ENCODE data around the gene ZC3H10. TPM values are rescaled to one million over a fixed set of nuclear protein-coding genes. Genes with fewer than 3 reads are reported as not detected.

Gene ZC3H10
- total RNA-seq, 1 donor from 2014 or later, result 8.0 TPM

DNA sequence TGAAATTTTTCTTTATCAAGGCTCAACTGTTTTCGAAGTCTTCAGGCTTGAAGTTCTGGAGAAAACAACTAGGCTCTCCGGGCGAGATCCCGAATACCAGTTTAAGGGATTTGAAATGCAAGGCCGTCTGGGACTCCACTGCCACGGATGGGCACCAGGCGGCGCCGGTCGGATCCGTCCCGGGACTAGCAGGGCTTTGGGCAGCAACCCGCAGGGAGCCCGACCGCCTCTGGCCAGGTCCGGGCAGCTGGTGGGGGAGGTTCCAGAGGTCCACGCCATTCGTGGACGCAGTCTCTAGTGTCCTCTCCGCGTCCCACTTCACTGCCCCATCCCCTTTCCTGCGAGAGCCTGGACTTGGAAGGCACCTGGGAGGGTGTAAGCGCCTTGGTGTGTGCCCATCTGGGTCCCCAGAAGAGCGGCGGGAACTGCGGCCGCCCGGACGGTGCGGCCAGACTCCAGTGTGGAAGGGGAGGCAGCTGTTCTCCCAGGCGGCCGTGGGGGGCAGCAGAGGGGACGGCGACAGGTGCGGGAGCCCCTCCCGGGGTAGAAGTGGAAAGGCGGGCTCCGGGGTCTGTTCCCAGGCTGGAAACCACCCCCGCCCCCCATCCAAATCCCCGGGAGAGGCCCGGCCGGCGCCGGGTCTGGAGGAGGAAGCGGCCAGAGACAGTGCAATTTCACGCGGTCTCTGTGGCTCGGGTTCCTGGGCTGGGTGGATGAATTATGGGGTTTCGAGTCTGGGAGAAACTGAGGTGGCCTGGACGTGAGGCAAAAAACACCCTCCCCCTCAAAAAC lies 38.9 kb upstream of the ZC3H10 start:
- peaks cover 3% of the 10 kb centered on the region for H3K27me3 Mint-ChIP-seq (ENCODE audit: low read depth)
- peak overlapping the region; percentile 70 for H3K27ac Mint-ChIP-seq (ENCODE audit: unreplicated experiment)
- peaks cover 11% of the 10 kb centered on the region for H3K4me1 Mint-ChIP-seq (ENCODE audit: low read depth)
- DNase-seq (ENCODE audit: low spot score), result peak; percentile 96
- peak overlapping the region; percentile 77 for H3K4me3 Mint-ChIP-seq (ENCODE audit: unreplicated experiment)
- TF ChIP-seq, protein P1, sequence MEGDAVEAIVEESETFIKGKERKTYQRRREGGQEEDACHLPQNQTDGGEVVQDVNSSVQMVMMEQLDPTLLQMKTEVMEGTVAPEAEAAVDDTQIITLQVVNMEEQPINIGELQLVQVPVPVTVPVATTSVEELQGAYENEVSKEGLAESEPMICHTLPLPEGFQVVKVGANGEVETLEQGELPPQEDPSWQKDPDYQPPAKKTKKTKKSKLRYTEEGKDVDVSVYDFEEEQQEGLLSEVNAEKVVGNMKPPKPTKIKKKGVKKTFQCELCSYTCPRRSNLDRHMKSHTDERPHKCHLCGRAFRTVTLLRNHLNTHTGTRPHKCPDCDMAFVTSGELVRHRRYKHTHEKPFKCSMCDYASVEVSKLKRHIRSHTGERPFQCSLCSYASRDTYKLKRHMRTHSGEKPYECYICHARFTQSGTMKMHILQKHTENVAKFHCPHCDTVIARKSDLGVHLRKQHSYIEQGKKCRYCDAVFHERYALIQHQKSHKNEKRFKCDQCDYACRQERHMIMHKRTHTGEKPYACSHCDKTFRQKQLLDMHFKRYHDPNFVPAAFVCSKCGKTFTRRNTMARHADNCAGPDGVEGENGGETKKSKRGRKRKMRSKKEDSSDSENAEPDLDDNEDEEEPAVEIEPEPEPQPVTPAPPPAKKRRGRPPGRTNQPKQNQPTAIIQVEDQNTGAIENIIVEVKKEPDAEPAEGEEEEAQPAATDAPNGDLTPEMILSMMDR (IDR thresholded peaks at IDR 0.05), result peak; percentile 84
- H3K36me3 Mint-ChIP-seq (ENCODE audit: low read depth), result no peaks in the 10 kb centered on the region
- no peaks in the 10 kb centered on the region for H3K9me3 Mint-ChIP-seq (ENCODE audit: low read depth)

DNA sequence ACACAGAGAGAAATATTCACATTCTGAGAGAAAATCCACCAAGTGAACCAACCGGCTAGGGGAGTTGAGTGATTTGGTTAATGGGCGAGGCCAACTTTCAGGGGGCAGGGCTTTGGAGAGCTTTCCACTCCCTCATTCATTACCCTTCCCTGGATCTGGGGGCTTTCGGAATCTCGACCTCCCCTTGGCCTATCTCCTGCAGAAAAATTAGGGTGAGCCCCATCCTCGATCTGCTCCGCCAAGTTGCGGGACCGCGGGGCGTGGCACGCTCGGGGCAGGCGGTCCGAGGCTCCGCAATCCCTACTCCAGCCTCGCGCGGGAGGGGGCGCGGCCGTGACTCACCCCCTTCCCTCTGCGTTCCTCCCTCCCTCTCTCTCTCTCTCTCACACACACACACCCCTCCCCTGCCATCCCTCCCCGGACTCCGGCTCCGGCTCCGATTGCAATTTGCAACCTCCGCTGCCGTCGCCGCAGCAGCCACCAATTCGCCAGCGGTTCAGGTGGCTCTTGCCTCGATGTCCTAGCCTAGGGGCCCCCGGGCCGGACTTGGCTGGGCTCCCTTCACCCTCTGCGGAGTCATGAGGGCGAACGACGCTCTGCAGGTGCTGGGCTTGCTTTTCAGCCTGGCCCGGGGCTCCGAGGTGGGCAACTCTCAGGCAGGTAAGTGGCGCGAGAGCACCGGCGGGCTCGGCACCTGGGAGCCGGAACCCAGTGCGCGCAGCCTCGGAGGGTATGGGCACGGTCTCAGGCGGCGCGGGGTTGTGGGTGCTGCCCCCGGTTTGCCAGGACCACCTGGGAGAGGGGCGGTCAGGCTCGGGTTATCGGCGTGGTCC lies 38.1 kb upstream of the ZC3H10 start, which contains the start of gene ERBB3:
Gene ERBB3, plus strand, starts transcription at position 443 of the 833 bp plus-strand sequence. Its CDS starts 136 bp downstream, at position 579.
- peaks cover 3% of the 10 kb centered on the region for H3K27me3 Mint-ChIP-seq (ENCODE audit: low read depth)
- TF ChIP-seq, protein P1 (IDR thresholded peaks at IDR 0.05), result no peak

DNA sequence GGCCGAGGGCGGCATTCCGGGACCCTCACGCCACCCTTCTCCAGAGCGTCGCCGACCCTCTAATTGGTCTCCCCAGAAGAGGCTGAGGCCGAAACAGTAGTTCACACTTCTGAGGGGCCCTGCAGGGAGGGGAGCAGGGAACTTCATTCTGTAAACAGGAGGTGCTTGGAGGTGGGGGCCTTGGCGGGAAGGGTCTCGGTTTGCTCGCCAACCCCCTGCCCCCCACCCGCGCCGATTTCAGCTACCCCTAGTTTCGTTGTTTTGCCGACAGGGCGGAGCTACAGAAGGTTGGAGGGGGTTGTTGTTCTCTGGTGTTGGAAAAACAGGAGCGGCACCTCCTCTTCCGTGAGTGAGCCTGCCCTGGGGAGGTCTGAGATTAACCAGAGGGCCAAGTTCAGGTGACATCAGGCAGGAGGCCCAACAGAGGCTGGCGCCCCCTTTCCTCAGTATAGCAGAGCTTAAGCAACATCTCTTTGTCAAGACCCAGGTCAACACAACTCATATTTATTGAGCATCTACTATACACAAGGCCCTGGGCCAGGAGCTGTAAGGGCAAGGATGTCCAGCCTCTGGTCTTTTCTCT lies 37.4 kb upstream of the ZC3H10 start:
- no peak for DNase-seq (ENCODE audit: low spot score)
- H3K27ac Mint-ChIP-seq (ENCODE audit: unreplicated experiment), result no peak overlapping the region
- H3K9me3 Mint-ChIP-seq (ENCODE audit: low read depth), result no peaks in the 10 kb centered on the region
- peaks cover 3% of the 10 kb centered on the region for H3K27me3 Mint-ChIP-seq (ENCODE audit: low read depth)
- H3K4me1 Mint-ChIP-seq (ENCODE audit: low read depth), result peaks cover 11% of the 10 kb centered on the region
- TF ChIP-seq, protein P1 (IDR thresholded peaks at IDR 0.05), result no peak
- H3K36me3 Mint-ChIP-seq (ENCODE audit: low read depth), result no peaks in the 10 kb centered on the region
- H3K4me3 Mint-ChIP-seq (ENCODE audit: unreplicated experiment), result peak overlapping the region; percentile 33

More for the DNA sequence above, 38.1 kb upstream of the ZC3H10 start, which contains the start of gene ERBB3:
- Mint-ChIP-seq H3K4me3 (ENCODE audit: unreplicated experiment) (peak within 1 kb of the TSS; percentile 77), H3K27ac (ENCODE audit: unreplicated experiment) (peak within 1 kb of the TSS; percentile 70), H3K36me3 (ENCODE audit: low read depth) (no peaks in the 10 kb centered on the region), H3K9me3 (ENCODE audit: low read depth) (no peaks in the 10 kb centered on the region), H3K4me1 (ENCODE audit: low read depth) (peaks cover 11% of the 10 kb centered on the region)
- no peak for DNase-seq (ENCODE audit: low spot score)

DNA sequence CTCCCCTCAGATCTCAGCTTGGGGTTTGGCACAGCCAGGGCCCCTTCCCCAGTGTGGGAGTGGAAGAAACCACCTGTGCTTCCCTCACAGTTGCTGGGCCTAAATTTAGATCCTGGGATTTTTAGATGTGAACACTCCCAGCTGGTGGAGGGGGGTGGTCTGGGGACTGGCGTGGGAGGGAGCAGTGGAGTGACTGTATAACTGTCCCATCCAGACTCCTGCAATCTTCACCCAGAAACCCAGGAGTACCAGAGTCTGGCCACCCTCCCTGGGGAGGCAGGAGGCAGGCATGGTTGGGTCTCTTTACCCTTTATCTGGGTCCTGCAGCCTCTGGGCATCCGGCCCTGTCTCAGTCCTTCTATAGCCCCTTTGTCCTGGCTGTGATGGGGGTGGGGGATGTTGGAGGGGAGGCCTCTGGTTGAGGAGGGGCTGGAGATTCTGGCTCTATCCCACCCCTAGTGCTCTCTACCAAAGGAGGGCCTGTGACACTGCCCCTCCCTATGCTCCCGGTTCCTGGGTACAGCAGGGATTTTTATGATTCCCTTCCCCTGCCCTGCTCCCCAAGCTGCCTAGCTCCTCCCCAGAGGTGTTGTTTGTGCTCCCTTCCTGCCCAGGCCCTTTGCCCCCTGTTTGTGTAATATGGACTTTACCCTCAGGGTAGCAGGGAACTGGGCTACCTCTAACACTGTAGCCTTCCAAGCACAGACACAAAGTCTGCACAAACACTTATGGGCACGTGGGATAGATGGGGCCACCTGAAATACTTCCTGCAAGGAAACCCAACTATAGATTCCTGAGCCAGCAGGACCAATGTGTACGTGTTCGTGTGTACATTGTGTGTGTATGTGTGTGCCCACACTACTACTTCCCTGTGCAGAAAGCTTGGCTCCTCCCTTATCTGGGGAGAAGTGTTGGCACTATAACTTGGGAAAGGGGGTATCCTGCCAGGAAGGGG lies 36.4 kb upstream of the ZC3H10 start:
- Mint-ChIP-seq H3K9me3 (ENCODE audit: low read depth) (no peaks in the 10 kb centered on the region), H3K4me3 (ENCODE audit: unreplicated experiment) (no peak overlapping the region), H3K36me3 (ENCODE audit: low read depth) (no peaks in the 10 kb centered on the region), H3K4me1 (ENCODE audit: low read depth) (peaks cover 11% of the 10 kb centered on the region), H3K27me3 (ENCODE audit: low read depth) (peaks cover 3% of the 10 kb centered on the region), H3K27ac (ENCODE audit: unreplicated experiment) (no peak overlapping the region)
- TF ChIP-seq, protein P1 (IDR thresholded peaks at IDR 0.05), result no peak
- DNase-seq (ENCODE audit: low spot score), result no peak

All from chondrocyte (in vitro differentiated cells).